HCT116 (cell line): ENCODE results near the gene MEI1. TPM values are rescaled to one million over a fixed set of nuclear protein-coding genes. Genes with fewer than 3 reads are reported as not detected.

Source experiments
- ATAC-seq: fragments of 200-7000 bp; cut with Tn5 transposase; 2 replicates; pipeline ENCODE4 v1.9.1; 2020; ENCODE audit warnings: mild to moderate bottlenecking, moderate library complexity
- BruUV-seq: library from RNA; stranded (reverse); fragments of 400-500 nt; replicated peaks from 2 replicates; lab custom pipeline; 2021; lab: Mats Ljungman, UMichigan
- CTCF ChIA-PET: fragments of 300-600 bp; sonication (Branson Sonifier 250); formaldehyde crosslinking; loops from one replicate; lab custom pipeline; 2021; ENCODE audit warnings: antibody characterized with exemption; lab: Charles Lee
- POLR2A ChIA-PET: fragments of 300-600, 350-600 bp; sonication (Branson Sonifier 250); formaldehyde crosslinking; loops from one replicate; lab custom pipeline; 2021; ENCODE audit warnings: antibody characterized with exemption; lab: Charles Lee
- RAD21 ChIA-PET, 2 experiments: fragments of 300-600 bp; sonication (Branson Sonifier 250); formaldehyde crosslinking; loops; one replicate each; lab custom pipeline; 2023; ENCODE audit warnings: low total read pairs in 2 of 2; ENCODE audit not compliant: uncharacterized antibody in 2 of 2, unreplicated experiment in 2 of 2, low non-redundant PET in 1 of 2; lab: Charles Lee
- DNase-seq: peaks from one replicate; pipeline ENCODE4 v3.0.0-alpha.2; 2010; ENCODE audit warnings: low read depth, low spot score
- H2AFZ ChIP-seq: fragments of 200-600 bp; shearing (Covaris generic), sonication (generic); 2 replicates; pipeline ENCODE4 v1.6.1; 2017; ENCODE audit warnings: low read depth, mixed run types, mixed read lengths, antibody characterized with exemption, low read length; ENCODE audit not compliant: poor library complexity, severe bottlenecking
- H3K27ac ChIP-seq: 2 replicates; pipeline ENCODE4 v1.5.1; 2012; ENCODE audit warnings: low read depth, low read length
- H3K27me3 ChIP-seq: fragments of 200-600 bp; sonication (generic); 2 replicates; pipeline ENCODE4 v1.6.1; 2016; ENCODE audit warnings: mixed run types, low read length, mixed read lengths; ENCODE audit not compliant: insufficient read depth
- H3K36me3 ChIP-seq, 2 experiments: fragments of 200-500 bp in 1 of 2; fragments of 200-600 bp in 1 of 2; sonication (Bioruptor generic) in 1 of 2; sonication (generic) in 1 of 2; 2 replicates each; pipeline versions ENCODE4 v1.5.1 to v1.6.1; 2014 to 2016; ENCODE audit warnings: low read length in 2 of 2, inconsistent platforms in 1 of 2, mixed read lengths in 1 of 2, mixed run types in 1 of 2; ENCODE audit not compliant: insufficient read depth in 2 of 2, control insufficient read depth in 1 of 2
- H3K4me1 ChIP-seq, 2 experiments: fragments of 200-600 bp in 1 of 2; sonication (generic) in 1 of 2; 2 replicates each; pipeline versions ENCODE4 v1.5.1 to v1.6.1; 2012 to 2017; ENCODE audit warnings: low read length in 2 of 2, inconsistent platforms in 1 of 2, mild to moderate bottlenecking in 1 of 2, mixed read lengths in 1 of 2, mixed run types in 1 of 2, moderate library complexity in 1 of 2; ENCODE audit not compliant: insufficient read depth in 2 of 2, control insufficient read depth in 1 of 2
- H3K4me2 ChIP-seq: fragments of 200-600 bp; sonication (generic); 2 replicates; pipeline ENCODE4 v1.6.1; 2017; ENCODE audit warnings: mixed run types, low read length, mixed read lengths
- H3K4me3 ChIP-seq, 2 experiments: fragments of 200-600 bp in 1 of 2; sonication (generic) in 1 of 2; replicated peaks in 1 of 2; 2 replicates each; pipeline ENCODE4 v1.5.1; 2011 to 2016; ENCODE audit warnings: low read length in 2 of 2, control low read depth in 1 of 2, low read depth in 1 of 2, mild to moderate bottlenecking in 1 of 2, mixed read lengths in 1 of 2, mixed run types in 1 of 2
- H3K79me2 ChIP-seq: fragments of 200-600 bp; sonication (generic); 2 replicates; pipeline ENCODE4 v1.6.1; 2017; ENCODE audit warnings: mild to moderate bottlenecking, mixed run types, low read length, moderate library complexity, mixed read lengths; ENCODE audit not compliant: insufficient read depth
- H3K9ac ChIP-seq: fragments of 200-600 bp; sonication (generic); 2 replicates; pipeline ENCODE4 v1.6.1; 2016; ENCODE audit warnings: low read length, mixed read lengths
- H3K9me2 ChIP-seq: fragments of 200-600 bp; sonication (generic), shearing (Covaris generic); 2 replicates; pipeline ENCODE4 v1.6.1; 2017; ENCODE audit warnings: mixed run types, mild to moderate bottlenecking, moderate library complexity; ENCODE audit not compliant: insufficient read depth
- H3K9me3 ChIP-seq, 2 experiments: fragments of 200-500 bp in 1 of 2; fragments of 200-600 bp in 1 of 2; sonication (Bioruptor generic) in 1 of 2; sonication (generic) in 1 of 2; 2 replicates each; pipeline ENCODE4 v1.6.1; 2014 to 2017; ENCODE audit warnings: low read length in 2 of 2, mixed read lengths in 2 of 2, inconsistent platforms in 1 of 2, low read depth in 1 of 2, mild to moderate bottlenecking in 1 of 2, mixed run types in 1 of 2, moderate library complexity in 1 of 2; ENCODE audit not compliant: control insufficient read depth in 1 of 2, insufficient read depth in 1 of 2
- H4K20me1 ChIP-seq: fragments of 200-600 bp; sonication (generic), shearing (Covaris generic); 2 replicates; pipeline ENCODE4 v1.6.1; 2017; ENCODE audit warnings: mixed run types, mild to moderate bottlenecking, moderate library complexity; ENCODE audit not compliant: insufficient read depth
- CBX3 ChIP-seq: IDR thresholded peaks from 2 replicates; pipeline ENCODE4 v1.6.1; 2012; ENCODE audit warnings: low read depth
- CEBPB ChIP-seq: IDR thresholded peaks from 2 replicates; pipeline ENCODE4 v1.6.1; 2012; ENCODE audit warnings: low read depth
- EZH2 ChIP-seq: fragments of 200-600 bp; sonication (generic); IDR thresholded peaks from 2 replicates; pipeline ENCODE4 v1.6.1; 2017; ENCODE audit warnings: antibody characterized with exemption, mixed run types
- EZH2phosphoT487 ChIP-seq: fragments of 200-600 bp; IDR thresholded peaks from 2 replicates; pipeline ENCODE4 v1.6.1; 2018; ENCODE audit warnings: antibody characterized with exemption, borderline replicate concordance
- POLR2AphosphoS5 ChIP-seq: IDR thresholded peaks from 2 replicates; pipeline ENCODE4 v1.6.1; 2011; ENCODE audit warnings: mild to moderate bottlenecking, low read depth, low read length, moderate library complexity
- RAD21 ChIP-seq: IDR thresholded peaks from 2 replicates; pipeline ENCODE4 v1.6.1; 2012; ENCODE audit warnings: low read depth, mild to moderate bottlenecking
- SP1 ChIP-seq: IDR thresholded peaks from 2 replicates; pipeline ENCODE4 v1.6.1; 2012; ENCODE audit warnings: low read depth
- YY1 ChIP-seq: IDR thresholded peaks from 2 replicates; pipeline ENCODE4 v1.6.1; 2011; ENCODE audit warnings: low read length, low read depth, moderate library complexity, mild to moderate bottlenecking; ENCODE audit not compliant: insufficient replicate concordance; ENCODE audit errors: extremely low read depth
- intact Hi-C: fragments of 100-400 bp; cut with micrococcal nuclease; formaldehyde crosslinking; loops from 2 replicates; pipeline ENCODE4 v1.10.0; 2022
- total RNA-seq: library from RNA; stranded (reverse); gene quantifications from one replicate; pipeline ENCODE4 v1.2.1, GENCODE V29; 2021; ENCODE audit not compliant: unreplicated experiment
- TF ChIP-seq, protein P1 (sequence below): IDR thresholded peaks from 2 replicates; pipeline ENCODE4 v1.6.1; 2012
- TF ChIP-seq, protein P2 (sequence below): IDR thresholded peaks from 2 replicates; pipeline ENCODE4 v1.6.1; 2012; ENCODE audit warnings: low read depth

Gene MEI1
- total RNA-seq, 1 experiment from 2014 or later: 0.64 TPM

DNA sequence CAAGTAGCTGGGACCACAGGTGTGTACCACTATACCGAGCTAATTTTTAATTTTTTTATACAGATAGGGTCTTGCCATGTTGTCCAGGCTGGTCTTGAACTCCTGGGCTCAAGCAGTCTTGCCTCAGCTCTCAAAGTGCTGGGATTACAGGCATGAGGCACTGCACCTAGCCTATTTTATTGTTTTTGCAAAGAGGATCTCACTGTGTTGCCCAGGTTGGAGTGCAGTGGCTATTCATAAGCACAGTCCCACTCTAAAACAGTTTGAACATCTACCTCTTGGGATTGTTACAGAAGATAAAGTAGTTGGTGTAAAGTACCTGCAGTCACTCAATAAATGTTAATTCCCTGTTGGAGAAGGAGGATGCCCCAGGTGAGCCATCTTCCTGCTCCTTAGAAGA is 49.1 kb upstream of the MEI1 start:
- ChIA-PET CTCF (no interaction called here), POLR2A (interaction anchor here (0.6 kb wide), 1 partner anchor 183 kb away, joined by 3 read pairs; the partner anchor contains the start of gene SREBF2), RAD21 (no interaction called here)
- DNase-seq: no peak
- ATAC-seq: no peak
- Histone ChIP-seq H3K4me2 (no peak overlapping the region), H3K36me3 (peaks cover 71 to 73% of the 10 kb centered on the region in 2 experiments), H3K9me2 (no peaks in the 10 kb centered on the region), H4K20me1 (peaks cover 12% of the 10 kb centered on the region; the same call in 1 of the 2 replicates), H3K4me1 (no peaks in the 10 kb centered on the region), H3K9me3 (no peaks in the 10 kb centered on the region), H3K4me3 (no peak overlapping the region), H3K79me2 (peaks cover 84% of the 10 kb centered on the region), H3K27me3 (no peaks in the 10 kb centered on the region), H3K27ac (no peak overlapping the region), H2AFZ (no peak overlapping the region), H3K9ac (no peak overlapping the region)
- TF ChIP-seq CEBPB (no peak), SP1 (no peak), RAD21 (no peak), POLR2AphosphoS5 (no peak), CBX3 (no peak), YY1 (no peak), EZH2phosphoT487 (no peak), EZH2 (no peak)
- TF ChIP-seq, protein P1, sequence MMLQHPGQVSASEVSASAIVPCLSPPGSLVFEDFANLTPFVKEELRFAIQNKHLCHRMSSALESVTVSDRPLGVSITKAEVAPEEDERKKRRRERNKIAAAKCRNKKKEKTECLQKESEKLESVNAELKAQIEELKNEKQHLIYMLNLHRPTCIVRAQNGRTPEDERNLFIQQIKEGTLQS: no peak
- TF ChIP-seq, protein P2, sequence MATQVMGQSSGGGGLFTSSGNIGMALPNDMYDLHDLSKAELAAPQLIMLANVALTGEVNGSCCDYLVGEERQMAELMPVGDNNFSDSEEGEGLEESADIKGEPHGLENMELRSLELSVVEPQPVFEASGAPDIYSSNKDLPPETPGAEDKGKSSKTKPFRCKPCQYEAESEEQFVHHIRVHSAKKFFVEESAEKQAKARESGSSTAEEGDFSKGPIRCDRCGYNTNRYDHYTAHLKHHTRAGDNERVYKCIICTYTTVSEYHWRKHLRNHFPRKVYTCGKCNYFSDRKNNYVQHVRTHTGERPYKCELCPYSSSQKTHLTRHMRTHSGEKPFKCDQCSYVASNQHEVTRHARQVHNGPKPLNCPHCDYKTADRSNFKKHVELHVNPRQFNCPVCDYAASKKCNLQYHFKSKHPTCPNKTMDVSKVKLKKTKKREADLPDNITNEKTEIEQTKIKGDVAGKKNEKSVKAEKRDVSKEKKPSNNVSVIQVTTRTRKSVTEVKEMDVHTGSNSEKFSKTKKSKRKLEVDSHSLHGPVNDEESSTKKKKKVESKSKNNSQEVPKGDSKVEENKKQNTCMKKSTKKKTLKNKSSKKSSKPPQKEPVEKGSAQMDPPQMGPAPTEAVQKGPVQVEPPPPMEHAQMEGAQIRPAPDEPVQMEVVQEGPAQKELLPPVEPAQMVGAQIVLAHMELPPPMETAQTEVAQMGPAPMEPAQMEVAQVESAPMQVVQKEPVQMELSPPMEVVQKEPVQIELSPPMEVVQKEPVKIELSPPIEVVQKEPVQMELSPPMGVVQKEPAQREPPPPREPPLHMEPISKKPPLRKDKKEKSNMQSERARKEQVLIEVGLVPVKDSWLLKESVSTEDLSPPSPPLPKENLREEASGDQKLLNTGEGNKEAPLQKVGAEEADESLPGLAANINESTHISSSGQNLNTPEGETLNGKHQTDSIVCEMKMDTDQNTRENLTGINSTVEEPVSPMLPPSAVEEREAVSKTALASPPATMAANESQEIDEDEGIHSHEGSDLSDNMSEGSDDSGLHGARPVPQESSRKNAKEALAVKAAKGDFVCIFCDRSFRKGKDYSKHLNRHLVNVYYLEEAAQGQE: no peak
- BruUV-seq: no TSS peak
- intact Hi-C loops: no loop called here
